Stimulated activated effector memory CD8-positive, alpha-beta T cell treated with anti-CD3 and anti-CD28 coated beads, Interleukin-12 subunit alpha, Interleukin-12 subunit beta, amount 100 ng/mL, for 72 hours (primary cell): Measurements from ENCODE around the gene CNOT8.

Experiments
- ATAC-seq: fragments of 150-1000 bp; cut with Tn5 transposase; 2 replicates; pipeline ENCODE4 v1.10.0; 2021
- DNase-seq, 2 donors: peaks; one replicate each; pipeline ENCODE4 v3.0.0; 2021 to 2022; ENCODE audit warnings: low spot score in 2 of 2
- H3K27ac Mint-ChIP-seq: one replicate; pipeline ENCODE4 v1.8.0; 2022; ENCODE audit warnings: mild to moderate bottlenecking, mixed read lengths
- H3K36me3 Mint-ChIP-seq: one replicate; pipeline ENCODE4 v1.8.0; 2022; ENCODE audit warnings: mild to moderate bottlenecking, mixed read lengths
- H3K4me1 Mint-ChIP-seq: one replicate; pipeline ENCODE4 v1.8.0; 2022; ENCODE audit warnings: mixed read lengths
- H3K4me3 Mint-ChIP-seq: one replicate; pipeline ENCODE4 v1.8.0; 2022; ENCODE audit warnings: mild to moderate bottlenecking, mixed read lengths
- H3K9me3 Mint-ChIP-seq: one replicate; pipeline ENCODE4 v1.8.0; 2022; ENCODE audit warnings: mixed read lengths

Gene CNOT8

GRCh38 chr5:154849264-154849785 is 9.1 kb upstream of the CNOT8 start:
- H3K4me3 Mint-ChIP-seq = no peak overlapping the region

GRCh38 chr5:154849791-154850201 is 8.6 kb upstream of the CNOT8 start:
- Mint-ChIP-seq H3K36me3 (no peaks in the 10 kb centered on the region), H3K27ac (no peak overlapping the region), H3K4me3 (no peak overlapping the region), H3K4me1 (no peaks in the 10 kb centered on the region), H3K9me3 (no peaks in the 10 kb centered on the region)
- ATAC-seq (no peak), DNase-seq (no peak)

More at GRCh38 chr5:154849264-154849785, 9.1 kb upstream of the CNOT8 start:
- Mint-ChIP-seq H3K36me3 (no peaks in the 10 kb centered on the region), H3K4me1 (no peaks in the 10 kb centered on the region), H3K27ac (no peak overlapping the region), H3K9me3 (no peaks in the 10 kb centered on the region)
- ATAC-seq = no peak
- DNase-seq = no peak

GRCh38 chr5:154850255-154851062 is 8.0 kb upstream of the CNOT8 start, which contains the start of gene FAXDC2:
TSS of gene FAXDC2 (minus strand) at chr5:154850603. CDS start at chr5:154838178, 12,425 bp downstream.
- no peaks in the 10 kb centered on the region for H3K9me3 Mint-ChIP-seq
- H3K27ac Mint-ChIP-seq = no peak within 1 kb of the TSS
- H3K36me3 Mint-ChIP-seq = no peaks in the 10 kb centered on the region
- ATAC-seq (no peak), DNase-seq (no peak)
- H3K4me1 Mint-ChIP-seq = no peaks in the 10 kb centered on the region
- H3K4me3 Mint-ChIP-seq = no peak within 1 kb of the TSS

DNA sequence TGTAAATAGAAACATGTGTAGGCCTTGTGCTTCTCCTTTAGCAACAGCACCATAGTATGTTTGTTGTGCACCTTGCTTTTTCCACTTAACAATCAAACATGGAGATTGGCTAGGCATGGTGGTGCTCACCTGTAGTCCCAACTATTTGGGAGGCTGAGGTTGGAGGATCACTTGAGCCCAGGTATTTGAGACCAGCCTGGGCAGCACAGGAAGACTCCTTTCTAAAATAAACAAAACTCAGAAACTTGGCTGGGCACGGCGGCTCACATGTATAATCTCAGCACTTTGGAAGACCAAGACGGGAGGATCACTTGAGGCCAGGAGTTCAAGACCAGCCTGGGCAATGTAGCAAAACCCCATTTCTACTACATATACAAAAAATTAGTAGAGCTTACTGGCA is 7.1 kb upstream of the CNOT8 start:
- no peak overlapping the region for H3K27ac Mint-ChIP-seq
- ATAC-seq (no peak), DNase-seq (no peak)
- H3K4me3 Mint-ChIP-seq = no peak overlapping the region
- H3K9me3 Mint-ChIP-seq = no peaks in the 10 kb centered on the region
- no peaks in the 10 kb centered on the region for H3K36me3 Mint-ChIP-seq
- no peaks in the 10 kb centered on the region for H3K4me1 Mint-ChIP-seq

DNA sequence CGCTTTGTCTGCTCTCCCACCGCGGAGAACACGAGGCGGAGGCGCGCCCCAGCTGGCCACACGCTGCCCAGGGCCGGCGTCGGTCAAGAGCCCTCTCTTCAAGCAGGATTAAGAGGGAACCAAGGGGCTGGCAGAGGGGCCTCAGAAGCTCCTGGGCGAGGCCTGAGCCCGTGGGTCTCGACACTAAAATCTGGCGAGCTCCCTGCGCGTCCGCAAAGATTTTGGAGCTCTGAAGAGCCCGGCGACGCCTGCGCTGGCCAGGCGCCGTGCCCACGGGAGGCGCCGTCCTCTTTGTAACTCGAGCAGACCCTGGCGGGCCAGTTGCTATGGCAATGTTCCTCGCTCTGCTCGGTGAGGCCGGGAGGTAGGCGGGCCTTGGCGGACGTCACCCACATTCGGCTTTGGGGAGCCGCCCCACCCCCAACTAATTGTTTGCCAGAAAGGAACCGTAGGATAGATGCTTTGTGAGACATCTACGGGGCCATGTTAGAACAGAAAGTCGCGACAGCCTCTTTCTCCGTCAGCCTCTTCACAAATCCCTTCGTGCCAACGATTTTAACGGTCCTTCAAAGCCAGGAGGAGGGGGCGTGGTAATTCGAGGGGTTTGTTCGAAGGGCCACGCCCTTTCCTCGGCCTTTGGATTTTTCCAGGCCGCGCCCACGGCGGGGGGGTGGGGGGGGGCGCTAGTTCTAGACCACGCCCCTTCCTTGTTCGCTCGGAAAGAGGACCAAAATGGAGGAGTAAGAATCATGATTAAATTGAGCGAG is 714 bp upstream of the CNOT8 start:
- peaks cover 53% of the 10 kb centered on the region for H3K36me3 Mint-ChIP-seq
- peak; percentile 78 for ATAC-seq
- H3K4me1 Mint-ChIP-seq = peaks cover 31% of the 10 kb centered on the region
- peak; percentile 69 to 91 for DNase-seq
- peak overlapping the region; percentile 98 for H3K27ac Mint-ChIP-seq
- H3K9me3 Mint-ChIP-seq = no peaks in the 10 kb centered on the region
- peak overlapping the region; percentile 96 for H3K4me3 Mint-ChIP-seq

- Mint-ChIP-seq H3K9me3 (no peaks in the 10 kb centered on the region), H3K27ac (peak overlapping the region; percentile 98), H3K4me3 (peak overlapping the region; percentile 96), H3K36me3 (peaks cover 68% of the 10 kb centered on the region), H3K4me1 (peaks cover 40% of the 10 kb centered on the region)
- DNase-seq (peak in 1 of 2 donors; percentile 55), ATAC-seq (no peak)
Measured at GRCh38 chr5:154858972-154859871, 795 bp downstream of the CNOT8 start.

DNA sequence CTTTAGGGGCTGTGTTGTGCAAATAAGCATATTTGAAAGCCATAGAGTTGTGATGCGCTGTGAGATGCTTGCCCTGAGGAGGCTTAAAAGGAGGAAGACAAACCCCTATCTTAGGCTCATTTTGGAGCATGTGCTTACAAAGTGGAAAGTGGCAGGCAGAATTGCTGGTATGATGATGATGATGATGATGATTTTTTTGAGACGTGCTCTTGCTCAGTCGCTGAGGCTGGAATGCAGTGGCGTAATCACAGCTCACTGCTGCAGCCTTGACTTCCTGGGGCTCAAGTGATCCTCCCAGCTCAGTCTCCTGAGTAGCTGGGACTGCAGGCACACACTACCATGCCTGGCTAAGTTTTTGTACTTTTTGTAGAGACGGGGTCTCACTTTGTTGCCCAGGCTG is 1.7 kb downstream of the CNOT8 start:
- H3K36me3 Mint-ChIP-seq = peaks cover 77% of the 10 kb centered on the region
- no peak for DNase-seq
- peak overlapping the region; percentile 96 for H3K4me3 Mint-ChIP-seq
- H3K9me3 Mint-ChIP-seq = no peaks in the 10 kb centered on the region
- H3K27ac Mint-ChIP-seq = peak overlapping the region; percentile 98
- H3K4me1 Mint-ChIP-seq = peaks cover 41% of the 10 kb centered on the region
- no peak for ATAC-seq

- Mint-ChIP-seq H3K27ac (peak overlapping the region; percentile 98), H3K4me3 (peak overlapping the region; percentile 96), H3K9me3 (no peaks in the 10 kb centered on the region), H3K36me3 (peaks cover 83% of the 10 kb centered on the region), H3K4me1 (peaks cover 46% of the 10 kb centered on the region)
- no peak for DNase-seq
- no peak for ATAC-seq
Measured at GRCh38 chr5:154860765-154861164, 2.3 kb downstream of the CNOT8 start.

GRCh38 chr5:154861946-154862345 is 3.5 kb downstream of the CNOT8 start:
- no peak for ATAC-seq
- peaks cover 44% of the 10 kb centered on the region for H3K4me1 Mint-ChIP-seq
- H3K4me3 Mint-ChIP-seq = peak overlapping the region; percentile 96
- H3K9me3 Mint-ChIP-seq = no peaks in the 10 kb centered on the region
- DNase-seq = no peak
- peaks cover 95% of the 10 kb centered on the region for H3K36me3 Mint-ChIP-seq
- H3K27ac Mint-ChIP-seq = peak overlapping the region; percentile 24

DNA sequence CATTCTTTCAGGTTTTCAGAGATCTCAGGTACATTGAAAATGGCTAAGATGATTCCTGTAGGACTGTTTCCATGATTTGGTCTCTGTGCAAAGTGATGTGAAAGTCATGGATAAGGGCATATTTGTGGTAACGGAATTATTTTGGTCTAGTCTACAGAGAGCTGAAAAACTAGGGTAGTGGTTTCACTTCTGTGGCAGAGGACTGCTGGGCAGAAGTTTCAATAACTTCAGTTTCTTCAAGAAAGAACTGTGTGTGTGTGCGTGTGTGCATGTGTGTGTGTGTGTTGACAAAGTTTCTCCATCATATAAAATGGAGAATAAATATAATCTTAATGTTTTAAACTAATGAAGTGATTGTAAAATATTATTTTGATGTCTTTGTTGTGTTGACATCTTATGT is 4.3 kb downstream of the CNOT8 start:
- Mint-ChIP-seq H3K4me3 (peak overlapping the region; percentile 96), H3K4me1 (peaks cover 45% of the 10 kb centered on the region), H3K27ac (peak overlapping the region; percentile 24), H3K36me3 (peaks cover 100% of the 10 kb centered on the region), H3K9me3 (no peaks in the 10 kb centered on the region)
- ATAC-seq (no peak), DNase-seq (no peak)

- no peak for DNase-seq
- no peak overlapping the region for H3K4me3 Mint-ChIP-seq
- peak overlapping the region; percentile 24 for H3K27ac Mint-ChIP-seq
- no peak for ATAC-seq
- H3K4me1 Mint-ChIP-seq = peaks cover 45% of the 10 kb centered on the region
- H3K36me3 Mint-ChIP-seq = peaks cover 100% of the 10 kb centered on the region
- no peaks in the 10 kb centered on the region for H3K9me3 Mint-ChIP-seq
Measured at GRCh38 chr5:154863291-154864080, 5.1 kb downstream of the CNOT8 start.

DNA sequence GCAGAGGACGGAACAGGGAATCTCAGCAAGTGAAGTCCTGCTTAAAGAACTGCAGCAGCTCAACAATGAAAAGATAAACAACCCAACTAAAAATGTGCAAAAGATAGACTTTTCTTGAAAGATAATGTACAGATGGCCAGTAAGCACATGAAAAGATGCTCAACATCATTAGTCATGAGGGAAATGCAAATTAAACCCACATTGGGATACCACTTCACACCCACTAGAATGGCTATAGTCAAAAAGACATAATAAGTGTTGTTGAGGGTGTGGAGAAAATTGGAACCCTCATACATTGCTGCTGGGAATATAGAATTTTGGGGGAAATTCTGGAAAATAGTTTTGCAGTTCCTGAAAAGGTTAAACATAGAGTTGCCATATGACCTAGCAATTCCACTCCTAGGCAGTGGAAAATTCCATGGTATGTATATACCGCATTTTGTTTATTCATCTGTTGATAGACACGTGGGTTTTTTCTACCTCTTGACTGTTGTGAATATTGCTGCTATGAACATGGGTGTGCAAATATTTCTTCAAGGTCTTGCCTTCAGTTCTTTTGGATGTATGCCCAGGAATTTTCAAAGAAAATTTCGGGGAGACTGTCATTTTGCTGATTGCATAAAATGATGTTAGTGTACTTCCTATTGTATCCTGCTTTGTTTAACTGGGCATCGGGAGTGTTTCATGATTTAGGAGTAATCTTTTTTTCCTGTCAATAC is 7.2 kb downstream of the CNOT8 start:
- DNase-seq (no peak), ATAC-seq (peak; percentile 68)
- Mint-ChIP-seq H3K27ac (no peak overlapping the region), H3K4me3 (no peak overlapping the region), H3K9me3 (no peaks in the 10 kb centered on the region), H3K4me1 (peaks cover 38% of the 10 kb centered on the region), H3K36me3 (peaks cover 100% of the 10 kb centered on the region)

DNA sequence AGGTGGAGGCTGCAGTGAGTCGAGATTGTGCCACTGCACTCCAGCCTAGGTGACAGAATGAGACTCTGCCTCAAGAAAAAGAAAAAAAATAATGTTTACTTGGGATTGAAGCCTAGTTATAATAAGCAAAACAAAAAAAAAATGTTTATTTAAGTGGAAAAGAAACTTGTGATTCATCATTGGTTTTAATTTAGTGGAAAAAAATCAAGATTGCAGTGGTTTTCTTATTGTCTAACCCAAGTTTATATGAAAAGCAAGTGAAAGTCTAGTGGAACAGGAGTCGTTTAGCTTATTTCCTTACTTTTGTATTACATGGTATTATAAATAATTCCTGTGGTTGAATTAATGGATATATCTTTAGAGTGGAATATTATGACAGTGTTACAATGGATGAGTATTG is 8.4 kb downstream of the CNOT8 start:
- Mint-ChIP-seq H3K36me3 (peaks cover 100% of the 10 kb centered on the region), H3K4me1 (peaks cover 30% of the 10 kb centered on the region), H3K9me3 (no peaks in the 10 kb centered on the region), H3K4me3 (no peak overlapping the region), H3K27ac (no peak overlapping the region)
- DNase-seq = no peak
- ATAC-seq = no peak

DNA sequence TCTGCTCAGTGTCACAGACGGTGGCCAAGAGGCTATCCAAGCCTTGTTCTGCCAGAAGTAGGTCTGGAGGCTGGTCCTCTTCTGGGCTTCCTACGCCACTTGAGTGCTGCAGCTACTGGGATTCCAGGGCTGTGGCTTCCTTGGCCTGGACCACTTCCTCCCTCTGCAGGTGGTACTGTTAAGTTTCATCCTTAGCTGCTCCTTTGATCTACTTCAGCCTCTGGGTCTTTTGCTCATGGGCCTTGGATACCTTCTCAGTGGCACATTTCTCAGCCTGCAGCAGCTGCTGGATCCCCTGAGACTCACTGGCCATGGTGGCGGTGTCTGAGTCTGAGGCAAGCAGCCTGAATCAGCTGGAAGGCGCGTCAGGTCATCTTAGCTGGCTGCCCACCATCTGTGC is 10.3 kb downstream of the CNOT8 start:
- no peak for ATAC-seq
- Mint-ChIP-seq H3K9me3 (no peaks in the 10 kb centered on the region), H3K4me1 (peaks cover 13% of the 10 kb centered on the region), H3K4me3 (no peak overlapping the region), H3K27ac (peak overlapping the region; percentile 45), H3K36me3 (peaks cover 100% of the 10 kb centered on the region)
- DNase-seq = no peak
